H9 (cell line): ENCODE results near the gene C1QTNF9. TPM values are rescaled to one million over a fixed set of nuclear protein-coding genes. Genes with fewer than 3 reads are reported as not detected.

Experiments used
- DNase-seq: peaks from one replicate; pipeline ENCODE4 v3.0.0-alpha.2; 2017
- H2AFZ ChIP-seq: one replicate; pipeline ENCODE4 v1.6.1; 2013; ENCODE audit warnings: mild to moderate bottlenecking, low read length, control low read depth, moderate library complexity
- H2AK5ac ChIP-seq: 2 replicates; pipeline ENCODE4 v1.6.1; 2013; ENCODE audit warnings: low read length, control low read depth, mixed read lengths; ENCODE audit not compliant: insufficient read length
- H2BK120ac ChIP-seq: one replicate; pipeline ENCODE4 v1.6.1; 2013; ENCODE audit warnings: low read depth, mild to moderate bottlenecking, low read length, control low read depth, inconsistent platforms; ENCODE audit not compliant: poor library complexity, severe bottlenecking
- H2BK12ac ChIP-seq: 2 replicates; pipeline ENCODE4 v1.6.1; 2013; ENCODE audit warnings: low read length, control low read depth, mixed read lengths, low read depth; ENCODE audit not compliant: insufficient read length
- H2BK15ac ChIP-seq: 2 replicates; pipeline ENCODE4 v1.6.1; 2013; ENCODE audit warnings: low read depth, low read length, control low read depth
- H2BK20ac ChIP-seq: one replicate; pipeline ENCODE4 v1.6.1; 2013; ENCODE audit warnings: low read depth, mild to moderate bottlenecking, low read length, control low read depth, inconsistent platforms; ENCODE audit not compliant: poor library complexity, severe bottlenecking
- H2BK5ac ChIP-seq: 2 replicates; pipeline ENCODE4 v1.6.1; 2013; ENCODE audit warnings: low read length, control low read depth, mixed read lengths; ENCODE audit not compliant: insufficient read length
- H3K14ac ChIP-seq: 2 replicates; pipeline ENCODE4 v1.6.1; 2013; ENCODE audit warnings: low read length, control low read depth; ENCODE audit not compliant: insufficient read depth
- H3K18ac ChIP-seq: 2 replicates; pipeline ENCODE4 v1.6.1; 2013; ENCODE audit warnings: low read depth, mild to moderate bottlenecking, mixed read lengths, low read length, control low read depth; ENCODE audit not compliant: insufficient read length
- H3K23ac ChIP-seq: 2 replicates; pipeline ENCODE4 v1.6.1; 2013; ENCODE audit warnings: low read length, control low read depth, mixed read lengths, low read depth; ENCODE audit not compliant: insufficient read length
- H3K23me2 ChIP-seq: 2 replicates; pipeline ENCODE4 v1.6.1; 2013; ENCODE audit warnings: low read depth, mild to moderate bottlenecking, mixed read lengths, low read length, control low read depth; ENCODE audit not compliant: insufficient read length, poor library complexity, severe bottlenecking
- H3K27ac ChIP-seq: 2 replicates; pipeline ENCODE4 v1.5.1; 2013; ENCODE audit warnings: low read length, control low read depth, mixed read lengths, low read depth; ENCODE audit not compliant: insufficient read length
- H3K27me3 ChIP-seq: 2 replicates; pipeline ENCODE4 v1.6.1; 2013; ENCODE audit warnings: low read length, control low read depth, inconsistent platforms; ENCODE audit not compliant: insufficient read depth
- H3K4ac ChIP-seq: 2 replicates; pipeline ENCODE4 v1.6.1; 2013; ENCODE audit warnings: low read depth, mild to moderate bottlenecking, control low read depth, inconsistent platforms, low read length, moderate library complexity
- H3K4me1 ChIP-seq: 2 replicates; pipeline ENCODE4 v1.6.1; 2013; ENCODE audit warnings: low read length, control low read depth, inconsistent platforms; ENCODE audit not compliant: insufficient read depth
- H3K4me2 ChIP-seq: 2 replicates; pipeline ENCODE4 v1.6.1; 2013; ENCODE audit warnings: low read length, control low read depth, mixed read lengths; ENCODE audit not compliant: insufficient read length, insufficient read depth
- H3K56ac ChIP-seq: 2 replicates; pipeline ENCODE4 v1.6.1; 2013; ENCODE audit warnings: low read depth, mild to moderate bottlenecking, mixed read lengths, low read length, control low read depth; ENCODE audit not compliant: insufficient read length
- H3K79me1 ChIP-seq: 2 replicates; pipeline ENCODE4 v1.6.1; 2013; ENCODE audit warnings: low read depth, mild to moderate bottlenecking, moderate library complexity, low read length, control low read depth, inconsistent platforms; ENCODE audit not compliant: insufficient read depth, poor library complexity, severe bottlenecking
- H3K79me2 ChIP-seq: 2 replicates; pipeline ENCODE4 v1.6.1; 2013; ENCODE audit warnings: low read length, control low read depth, inconsistent platforms; ENCODE audit not compliant: insufficient read depth
- H3K9ac ChIP-seq: 2 replicates; pipeline ENCODE4 v1.6.1; 2013; ENCODE audit warnings: low read length, control low read depth, mixed read lengths; ENCODE audit not compliant: insufficient read length; ENCODE audit errors: extremely low read depth
- H3K9me3 ChIP-seq: one replicate; pipeline ENCODE4 v1.6.1; 2013; ENCODE audit warnings: low read depth, low read length, inconsistent platforms; ENCODE audit not compliant: control insufficient read depth
- H3T11ph ChIP-seq: one replicate; pipeline ENCODE4 v1.6.1; 2013; ENCODE audit warnings: mild to moderate bottlenecking, low read length, control low read depth, inconsistent platforms
- H4K20me1 ChIP-seq: one replicate; pipeline ENCODE4 v1.6.1; 2013; ENCODE audit not compliant: control insufficient read depth, insufficient read length, insufficient read depth
- H4K5ac ChIP-seq: 2 replicates; pipeline ENCODE4 v1.6.1; 2013; ENCODE audit warnings: low read depth, mild to moderate bottlenecking, mixed read lengths, low read length, control low read depth; ENCODE audit not compliant: insufficient read length
- H4K8ac ChIP-seq: replicated peaks from 2 replicates; pipeline ENCODE4 v1.6.1; 2013; ENCODE audit warnings: low read length, control low read depth, mixed read lengths, low read depth; ENCODE audit not compliant: insufficient read length
- H4K91ac ChIP-seq: 2 replicates; pipeline ENCODE4 v1.6.1; 2013; ENCODE audit warnings: low read depth, mild to moderate bottlenecking, moderate library complexity, mixed read lengths, low read length, control low read depth; ENCODE audit not compliant: insufficient read length
- H3K27ac Mint-ChIP-seq, 3 experiments: 2 replicates in 2 of 3; 3 replicates in 1 of 3; pipeline ENCODE4 v1.8.0; 2020 to 2021; ENCODE audit warnings: mixed read lengths in 3 of 3, mild to moderate bottlenecking in 1 of 3, moderate library complexity in 1 of 3
- H3K27me3 Mint-ChIP-seq: 2 replicates; pipeline ENCODE4 v1.8.0; 2021; ENCODE audit warnings: low read depth, mild to moderate bottlenecking, moderate library complexity, mixed read lengths
- H3K36me3 Mint-ChIP-seq, 3 experiments: 2 replicates in 2 of 3; 3 replicates in 1 of 3; pipeline ENCODE4 v1.8.0; 2020 to 2021; ENCODE audit warnings: low read depth in 3 of 3, mixed read lengths in 3 of 3; ENCODE audit not compliant: insufficient read depth in 1 of 3
- H3K4me1 Mint-ChIP-seq, 2 experiments: 2 replicates each; pipeline ENCODE4 v1.8.0; 2020; ENCODE audit warnings: mixed read lengths in 2 of 2
- H3K4me3 Mint-ChIP-seq, 2 experiments: 2 replicates in 1 of 2; 3 replicates in 1 of 2; pipeline ENCODE4 v1.8.0; 2020 to 2021; ENCODE audit warnings: mild to moderate bottlenecking in 2 of 2, mixed read lengths in 2 of 2, moderate library complexity in 1 of 2
- H3K9me3 Mint-ChIP-seq, 2 experiments: 2 replicates in 1 of 2; 3 replicates in 1 of 2; pipeline ENCODE4 v1.8.0; 2020; ENCODE audit warnings: mild to moderate bottlenecking in 2 of 2, mixed read lengths in 2 of 2, moderate library complexity in 1 of 2
- WGBS: extraction: QIAGEN DNeasy Blood & Tissue Kit; methylation state at CpG from one replicate; pipeline ENCODE4 v1.1.7; 2013; ENCODE audit warnings: missing lambda C conversion rate, low lambda C conversion rate, mixed read lengths; ENCODE audit not compliant: insufficient read length; ENCODE audit errors: extremely low coverage; 5-methylcytosine and 5-hydroxymethylcytosine counted together
- total RNA-seq: library from RNA; stranded (reverse); gene quantifications from 2 replicates; pipeline ENCODE4 v1.2.1, GENCODE V29; 2021
- TF ChIP-seq, protein P1 (sequence below): fragments of 200-600 bp; sonication (generic); conservative IDR thresholded peaks from 3 replicates; pipeline ENCODE4 v1.8.0; 2021; ENCODE audit warnings: antibody characterized with exemption, mild to moderate bottlenecking

C1QTNF9 gene
- total RNA-seq, 1 experiment from 2014 or later: not detected

DNA sequence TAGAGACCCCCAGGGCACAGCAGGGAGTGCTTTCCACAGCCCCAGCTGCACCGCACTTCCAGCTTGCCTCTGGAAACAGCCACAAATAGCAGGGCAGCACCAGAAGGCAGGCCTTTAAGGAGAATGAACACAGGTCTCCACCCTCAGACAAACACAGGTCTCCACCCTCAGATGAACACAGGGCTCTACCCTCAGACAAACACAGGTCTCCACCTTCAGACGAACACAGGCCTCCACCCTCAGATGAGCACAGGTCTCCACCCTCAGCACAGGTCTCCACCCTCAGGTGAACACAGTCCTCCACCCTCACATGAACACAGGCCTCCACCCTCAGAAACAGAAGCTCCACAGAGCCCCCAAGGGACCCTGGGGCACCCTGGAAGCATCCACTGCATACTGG is 51.7 kb downstream of the C1QTNF9 start:
- Histone ChIP-seq H4K20me1 (peaks cover 3% of the 10 kb centered on the region), H3K4ac (no peak overlapping the region; the same call in 1 of the 2 replicates), H4K91ac (no peak overlapping the region), H3T11ph (no peak overlapping the region), H2BK12ac (no peak overlapping the region), H3K79me2 (no peaks in the 10 kb centered on the region), H4K5ac (no peak overlapping the region), H3K9ac (no peak overlapping the region), H3K14ac (no peak overlapping the region; the same call in 1 of the 2 replicates), H3K79me1 (no peaks in the 10 kb centered on the region), H2BK15ac (no peak overlapping the region), H3K23ac (no peak overlapping the region), H2AFZ (no peak overlapping the region), H2BK120ac (no peak overlapping the region), H3K9me3 (no peaks in the 10 kb centered on the region), H3K27ac (no peak overlapping the region), H3K4me1 (no peaks in the 10 kb centered on the region), H2BK5ac (no peak overlapping the region), H2BK20ac (no peak overlapping the region), H3K4me2 (no peak overlapping the region), H2AK5ac (no peak overlapping the region), H3K27me3 (no peaks in the 10 kb centered on the region), H4K8ac (no peak overlapping the region), H3K23me2 (no peaks in the 10 kb centered on the region), H3K18ac (no peak overlapping the region), H3K56ac (no peak overlapping the region)
- H3K4me3 Mint-ChIP-seq: no peak overlapping the region
- H3K27ac Mint-ChIP-seq: peak overlapping the region in 1 of 3 experiments; percentile 22; a peak in 1 of 7 replicates
- WGBS: no CpG with 5 or more reads among the region's 2 CpGs
- no peaks in the 10 kb centered on the region for H3K36me3 Mint-ChIP-seq
- DNase-seq: no peak
- TF ChIP-seq, protein P1, sequence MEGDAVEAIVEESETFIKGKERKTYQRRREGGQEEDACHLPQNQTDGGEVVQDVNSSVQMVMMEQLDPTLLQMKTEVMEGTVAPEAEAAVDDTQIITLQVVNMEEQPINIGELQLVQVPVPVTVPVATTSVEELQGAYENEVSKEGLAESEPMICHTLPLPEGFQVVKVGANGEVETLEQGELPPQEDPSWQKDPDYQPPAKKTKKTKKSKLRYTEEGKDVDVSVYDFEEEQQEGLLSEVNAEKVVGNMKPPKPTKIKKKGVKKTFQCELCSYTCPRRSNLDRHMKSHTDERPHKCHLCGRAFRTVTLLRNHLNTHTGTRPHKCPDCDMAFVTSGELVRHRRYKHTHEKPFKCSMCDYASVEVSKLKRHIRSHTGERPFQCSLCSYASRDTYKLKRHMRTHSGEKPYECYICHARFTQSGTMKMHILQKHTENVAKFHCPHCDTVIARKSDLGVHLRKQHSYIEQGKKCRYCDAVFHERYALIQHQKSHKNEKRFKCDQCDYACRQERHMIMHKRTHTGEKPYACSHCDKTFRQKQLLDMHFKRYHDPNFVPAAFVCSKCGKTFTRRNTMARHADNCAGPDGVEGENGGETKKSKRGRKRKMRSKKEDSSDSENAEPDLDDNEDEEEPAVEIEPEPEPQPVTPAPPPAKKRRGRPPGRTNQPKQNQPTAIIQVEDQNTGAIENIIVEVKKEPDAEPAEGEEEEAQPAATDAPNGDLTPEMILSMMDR: no peak
- no peaks in the 10 kb centered on the region for H3K9me3 Mint-ChIP-seq
- no peaks in the 10 kb centered on the region for H3K4me1 Mint-ChIP-seq
- no peaks in the 10 kb centered on the region; the same call in 1 of the 2 replicates for H3K27me3 Mint-ChIP-seq
